Osteoblast (primary cell): ENCODE data around the gene DLL4. TPM values are rescaled to one million over a fixed set of nuclear protein-coding genes. Genes with fewer than 3 reads are reported as not detected.

Experiments used
- DNase-seq: peaks from one replicate; pipeline ENCODE4 v3.0.0; 2011; ENCODE audit warnings: low spot score, mixed read lengths; ENCODE audit not compliant: insufficient read length; ENCODE audit errors: missing footprints
- H2AFZ ChIP-seq: 2 replicates; pipeline ENCODE4 v1.6.0; 2011; ENCODE audit warnings: mild to moderate bottlenecking, low read length
- H3K27ac ChIP-seq: 2 replicates; pipeline ENCODE4 v1.5.1; 2011; ENCODE audit warnings: mild to moderate bottlenecking, low read depth, low read length, moderate library complexity
- H3K27me3 ChIP-seq: 2 replicates; pipeline ENCODE4 v1.6.0; 2012; ENCODE audit warnings: mild to moderate bottlenecking, control low read depth, inconsistent platforms, low read length, moderate library complexity; ENCODE audit not compliant: insufficient read depth
- H3K36me3 ChIP-seq: 2 replicates; pipeline ENCODE4 v1.5.1; 2011; ENCODE audit warnings: mild to moderate bottlenecking, low read length, control low read depth, moderate library complexity; ENCODE audit not compliant: insufficient read depth
- H3K4me1 ChIP-seq: 2 replicates; pipeline ENCODE4 v1.5.1; 2011; ENCODE audit warnings: mild to moderate bottlenecking, low read length, control low read depth, moderate library complexity; ENCODE audit not compliant: insufficient read depth
- H3K4me2 ChIP-seq: 2 replicates; pipeline ENCODE4 v1.6.0; 2011; ENCODE audit warnings: mild to moderate bottlenecking, low read length; ENCODE audit not compliant: insufficient read depth
- H3K4me3 ChIP-seq: fragments of 200-600 bp; sonication (generic); 3 replicates; pipeline ENCODE4 v1.5.1; 2012; ENCODE audit warnings: mild to moderate bottlenecking, low read length, inconsistent platforms; ENCODE audit not compliant: insufficient read depth
- H3K79me2 ChIP-seq: 2 replicates; pipeline ENCODE4 v1.6.0; 2012; ENCODE audit warnings: mild to moderate bottlenecking, low read length, control low read depth, inconsistent platforms; ENCODE audit not compliant: insufficient read depth
- H3K9me3 ChIP-seq: 2 replicates; pipeline ENCODE4 v1.5.1; 2011; ENCODE audit warnings: low read depth, low read length, control low read depth
- H4K20me1 ChIP-seq: 2 replicates; pipeline ENCODE4 v1.6.0; 2012; ENCODE audit warnings: mild to moderate bottlenecking, low read length, control low read depth; ENCODE audit not compliant: insufficient read depth
- small RNA-seq: library from RNA; depleted of rRNA; stranded (forward); fragments of <200 nt; gene quantifications from one replicate; pipeline ENCODE3, GENCODE V24; 2012
- total RNA-seq: library from RNA; depleted of rRNA; stranded (reverse); fragments of >200 nt; gene quantifications from 2 replicates; pipeline ENCODE4 v1.2.3, GENCODE V29; 2012
- TF ChIP-seq, protein P1 (sequence below): IDR thresholded peaks from 2 replicates; pipeline ENCODE4 v1.5.1; 2011; ENCODE audit warnings: mild to moderate bottlenecking, low read depth, low read length, moderate library complexity; ENCODE audit errors: extremely low read depth

Gene DLL4
- total RNA-seq, 1 donor = not detected

DNA sequence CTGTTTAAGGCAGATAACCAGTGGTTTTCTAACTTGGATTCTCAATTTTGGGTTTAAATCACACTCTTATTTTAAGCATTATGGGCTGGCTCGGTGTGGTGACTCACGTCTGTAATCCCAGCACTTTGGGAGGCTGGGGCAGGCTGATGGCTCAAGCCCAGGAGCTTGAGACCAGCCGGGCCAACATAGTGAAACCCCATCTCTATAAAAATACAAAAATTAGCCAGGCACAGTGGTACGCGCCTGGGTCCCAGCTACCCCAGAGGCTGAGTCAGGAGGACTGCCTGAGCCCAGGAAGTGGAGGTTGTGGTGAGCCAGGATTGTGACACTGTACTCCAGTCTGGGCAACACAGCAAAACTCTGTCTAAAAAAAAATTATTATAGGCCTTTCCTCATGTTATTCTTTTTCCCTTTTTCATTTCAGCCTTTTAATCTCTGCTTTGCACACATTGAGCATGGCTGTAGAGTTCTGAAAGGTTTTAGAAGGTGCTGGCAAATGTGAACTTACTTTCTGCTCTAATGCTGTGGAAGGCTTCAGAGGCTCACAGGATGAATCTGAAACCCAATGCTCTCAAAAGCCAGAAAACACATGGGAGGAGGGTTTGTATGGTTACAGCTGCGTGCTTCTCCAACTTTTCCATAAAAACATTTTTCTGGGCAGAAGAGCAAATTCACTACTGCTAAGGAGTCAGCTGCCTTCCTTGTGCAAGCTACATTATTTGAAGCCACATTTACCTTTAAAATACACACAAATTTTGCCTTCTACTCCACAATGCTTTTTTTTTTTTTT, 56.6 kb downstream of the DLL4 start:
- Histone ChIP-seq H3K4me1 (peaks cover 49% of the 10 kb centered on the region), H3K27me3 (no peaks in the 10 kb centered on the region), H2AFZ (no peak overlapping the region), H3K4me3 (peak overlapping the region; percentile 36), H3K9me3 (no peaks in the 10 kb centered on the region), H4K20me1 (no peaks in the 10 kb centered on the region), H3K79me2 (peaks cover 6% of the 10 kb centered on the region), H3K4me2 (peak overlapping the region; percentile 60), H3K27ac (peak overlapping the region; percentile 96), H3K36me3 (peaks cover 65% of the 10 kb centered on the region)
- TF ChIP-seq, protein P1, sequence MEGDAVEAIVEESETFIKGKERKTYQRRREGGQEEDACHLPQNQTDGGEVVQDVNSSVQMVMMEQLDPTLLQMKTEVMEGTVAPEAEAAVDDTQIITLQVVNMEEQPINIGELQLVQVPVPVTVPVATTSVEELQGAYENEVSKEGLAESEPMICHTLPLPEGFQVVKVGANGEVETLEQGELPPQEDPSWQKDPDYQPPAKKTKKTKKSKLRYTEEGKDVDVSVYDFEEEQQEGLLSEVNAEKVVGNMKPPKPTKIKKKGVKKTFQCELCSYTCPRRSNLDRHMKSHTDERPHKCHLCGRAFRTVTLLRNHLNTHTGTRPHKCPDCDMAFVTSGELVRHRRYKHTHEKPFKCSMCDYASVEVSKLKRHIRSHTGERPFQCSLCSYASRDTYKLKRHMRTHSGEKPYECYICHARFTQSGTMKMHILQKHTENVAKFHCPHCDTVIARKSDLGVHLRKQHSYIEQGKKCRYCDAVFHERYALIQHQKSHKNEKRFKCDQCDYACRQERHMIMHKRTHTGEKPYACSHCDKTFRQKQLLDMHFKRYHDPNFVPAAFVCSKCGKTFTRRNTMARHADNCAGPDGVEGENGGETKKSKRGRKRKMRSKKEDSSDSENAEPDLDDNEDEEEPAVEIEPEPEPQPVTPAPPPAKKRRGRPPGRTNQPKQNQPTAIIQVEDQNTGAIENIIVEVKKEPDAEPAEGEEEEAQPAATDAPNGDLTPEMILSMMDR = no peak
- no peak for DNase-seq

DNA sequence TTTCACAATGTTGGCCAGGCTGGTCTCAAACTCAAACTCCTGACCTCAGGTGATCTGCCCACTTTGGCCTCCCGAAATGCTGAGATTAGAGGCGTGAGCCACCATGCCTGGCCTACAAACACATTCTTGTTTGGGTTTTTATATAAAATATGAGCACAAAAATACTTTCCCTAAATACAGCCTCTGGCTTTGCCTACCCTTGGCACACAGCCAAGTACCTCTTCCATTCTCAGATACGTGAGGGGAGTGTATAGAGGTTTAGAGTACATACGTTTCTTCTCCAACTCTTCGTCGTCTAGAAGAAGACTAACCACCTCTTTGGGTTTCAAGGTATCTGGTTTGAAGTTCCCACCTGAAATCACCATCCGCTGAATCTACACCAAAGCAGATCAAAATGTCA, 57.7 kb downstream of the DLL4 start:
- Histone ChIP-seq H3K27ac (peak overlapping the region; percentile 96), H3K36me3 (peaks cover 54% of the 10 kb centered on the region), H3K27me3 (no peaks in the 10 kb centered on the region), H4K20me1 (no peaks in the 10 kb centered on the region), H3K4me2 (no peak overlapping the region), H3K4me1 (peaks cover 46% of the 10 kb centered on the region), H2AFZ (no peak overlapping the region), H3K4me3 (no peak overlapping the region), H3K79me2 (peaks cover 3% of the 10 kb centered on the region), H3K9me3 (no peaks in the 10 kb centered on the region)
- TF ChIP-seq, protein P1 = no peak
- DNase-seq = no peak

DNA sequence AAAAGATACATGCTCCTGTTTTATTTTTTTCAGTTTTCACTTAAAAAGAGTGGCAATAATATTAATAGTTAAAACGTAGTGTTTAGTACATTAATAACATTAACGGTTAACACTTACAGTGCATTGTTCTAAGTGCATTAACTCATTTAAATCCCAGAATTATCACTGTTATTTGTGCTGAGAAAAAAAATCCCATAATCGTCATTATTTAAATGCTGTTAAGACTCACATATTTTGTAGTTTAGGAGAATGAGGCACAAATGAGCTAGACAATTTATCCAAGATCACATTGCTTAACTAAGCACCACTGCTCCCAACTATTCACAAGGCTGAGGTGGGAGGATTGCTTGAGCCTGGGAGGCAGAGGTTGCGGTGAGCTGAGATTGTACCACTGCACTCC, 59.0 kb downstream of the DLL4 start:
- Histone ChIP-seq H3K27ac (no peak overlapping the region), H2AFZ (no peak overlapping the region), H3K36me3 (peaks cover 45% of the 10 kb centered on the region), H3K79me2 (peaks cover 2% of the 10 kb centered on the region), H4K20me1 (no peaks in the 10 kb centered on the region), H3K4me3 (no peak overlapping the region), H3K9me3 (no peaks in the 10 kb centered on the region), H3K4me2 (no peak overlapping the region), H3K4me1 (peaks cover 37% of the 10 kb centered on the region), H3K27me3 (no peaks in the 10 kb centered on the region)
- DNase-seq = no peak
- TF ChIP-seq, protein P1 = no peak

Small RNAs within 50 kb of the gene (small RNA-seq; reads per million reads assigned to genes)
- gene ISCA1P4 = not detected

Other genes starting within 250 kb of the DLL4 start
- gene RAD51, start 234.2 kb upstream of the DLL4 start, total RNA-seq = 1.8 TPM in 2 replicates
- gene RMDN3, start 174.1 kb upstream of the DLL4 start, total RNA-seq = 18.6 and 19.9 TPM in 2 replicates
- 4.4 and 4.7 TPM in 2 replicates for gene GCHFR, start 165.3 kb upstream of the DLL4 start, total RNA-seq
- gene C15orf62, start 159.4 kb upstream of the DLL4 start, total RNA-seq = under 0.01 and 0.29 TPM in 2 replicates
- gene ZFYVE19, start 122.3 kb upstream of the DLL4 start, total RNA-seq = 17.4 and 18.0 TPM in 2 replicates
- gene DNAJC17, start 121.9 kb upstream of the DLL4 start, total RNA-seq = 14.8 and 15.6 TPM in 2 replicates
- gene PPP1R14D, start 100.6 kb upstream of the DLL4 start, total RNA-seq = not detected in 2 replicates
- 0.72 and 0.88 TPM in 2 replicates for gene SPINT1, start 85.3 kb upstream of the DLL4 start, total RNA-seq
- 0.36 TPM in 1 of 2 replicates, not detected in the other for gene RHOV, start 55.1 kb upstream of the DLL4 start, total RNA-seq
- 55.4 and 60.8 TPM in 2 replicates for gene VPS18, start 34.9 kb upstream of the DLL4 start, total RNA-seq
- gene CHAC1, start 24.1 kb downstream of the DLL4 start, total RNA-seq = 30.0 and 30.1 TPM in 2 replicates
- 23.5 and 28.0 TPM in 2 replicates for gene INO80, start 186.9 kb downstream of the DLL4 start, total RNA-seq